Measurements from ENCODE around the gene IGSF9B.

Gene IGSF9B

DNA sequence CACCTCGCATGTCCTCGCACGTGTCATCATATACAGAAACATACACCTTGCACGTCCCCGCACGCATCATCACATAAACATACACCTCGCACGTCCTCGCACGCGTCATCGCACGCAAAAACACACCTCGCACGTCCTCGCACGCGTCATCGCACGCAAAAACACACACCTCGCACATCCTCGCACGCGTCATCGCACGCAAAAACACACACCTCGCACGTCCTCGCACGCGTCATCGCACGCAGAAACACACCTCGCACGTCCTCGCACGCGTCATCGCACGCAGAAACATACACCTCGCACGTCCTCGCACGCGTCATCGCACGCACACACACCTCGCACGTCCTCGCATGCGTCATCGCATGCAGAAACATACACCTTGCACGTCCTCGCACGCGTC is 16.7 kb downstream of the IGSF9B start:
- in situ Hi-C loops (cut with MboI; ENCODE audit: low pct_unique_long_range_greater_than_20kb, low sequenced_read_pairs, unreplicated experiment): no loop called here
- DNase-seq (ENCODE audit: low spot score): no peak
- TF ChIP-seq, protein P1, sequence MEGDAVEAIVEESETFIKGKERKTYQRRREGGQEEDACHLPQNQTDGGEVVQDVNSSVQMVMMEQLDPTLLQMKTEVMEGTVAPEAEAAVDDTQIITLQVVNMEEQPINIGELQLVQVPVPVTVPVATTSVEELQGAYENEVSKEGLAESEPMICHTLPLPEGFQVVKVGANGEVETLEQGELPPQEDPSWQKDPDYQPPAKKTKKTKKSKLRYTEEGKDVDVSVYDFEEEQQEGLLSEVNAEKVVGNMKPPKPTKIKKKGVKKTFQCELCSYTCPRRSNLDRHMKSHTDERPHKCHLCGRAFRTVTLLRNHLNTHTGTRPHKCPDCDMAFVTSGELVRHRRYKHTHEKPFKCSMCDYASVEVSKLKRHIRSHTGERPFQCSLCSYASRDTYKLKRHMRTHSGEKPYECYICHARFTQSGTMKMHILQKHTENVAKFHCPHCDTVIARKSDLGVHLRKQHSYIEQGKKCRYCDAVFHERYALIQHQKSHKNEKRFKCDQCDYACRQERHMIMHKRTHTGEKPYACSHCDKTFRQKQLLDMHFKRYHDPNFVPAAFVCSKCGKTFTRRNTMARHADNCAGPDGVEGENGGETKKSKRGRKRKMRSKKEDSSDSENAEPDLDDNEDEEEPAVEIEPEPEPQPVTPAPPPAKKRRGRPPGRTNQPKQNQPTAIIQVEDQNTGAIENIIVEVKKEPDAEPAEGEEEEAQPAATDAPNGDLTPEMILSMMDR (IDR thresholded peaks at IDR 0.05; ENCODE audit: extremely low read depth, insufficient read depth, missing control alignments): no peak

GRCh38 chr11:133939558-133939957 is 17.2 kb downstream of the IGSF9B start:
- in situ Hi-C loops (cut with MboI; ENCODE audit: low pct_unique_long_range_greater_than_20kb, low sequenced_read_pairs, unreplicated experiment): no loop called here
- TF ChIP-seq, protein P1 (IDR thresholded peaks at IDR 0.05; ENCODE audit: extremely low read depth, insufficient read depth, missing control alignments): no peak
- DNase-seq (ENCODE audit: low spot score): no peak

DNA sequence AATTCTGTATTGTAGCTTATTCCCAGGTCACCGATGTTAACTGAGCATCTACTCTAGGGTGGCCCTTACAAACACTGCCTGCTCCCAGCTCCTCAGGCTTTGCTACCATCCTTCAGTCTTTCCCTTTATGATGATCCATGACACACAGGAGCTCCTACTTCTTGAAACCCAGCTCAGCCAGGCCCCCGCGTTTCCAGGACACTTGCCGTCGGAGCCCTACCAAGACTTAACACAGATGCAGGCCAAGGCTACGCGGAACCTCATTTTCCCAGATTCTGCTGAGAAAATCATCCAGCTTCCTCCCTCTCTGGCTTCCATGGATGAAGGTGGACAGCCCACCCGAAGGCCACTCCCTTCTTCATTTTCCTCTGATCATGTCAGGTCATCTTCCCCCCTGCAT is 18.6 kb downstream of the IGSF9B start:
- TF ChIP-seq, protein P1 (IDR thresholded peaks at IDR 0.05; ENCODE audit: extremely low read depth, insufficient read depth, missing control alignments): no peak
- no peak for DNase-seq (ENCODE audit: low spot score)
- in situ Hi-C loops (cut with MboI; ENCODE audit: low pct_unique_long_range_greater_than_20kb, low sequenced_read_pairs, unreplicated experiment): no loop called here

GRCh38 chr11:133937468-133937867 is 19.3 kb downstream of the IGSF9B start:
- TF ChIP-seq, protein P1 (IDR thresholded peaks at IDR 0.05; ENCODE audit: extremely low read depth, insufficient read depth, missing control alignments): no peak
- no peak for DNase-seq (ENCODE audit: low spot score)
- in situ Hi-C loops (cut with MboI; ENCODE audit: low pct_unique_long_range_greater_than_20kb, low sequenced_read_pairs, unreplicated experiment): no loop called here

GRCh38 chr11:133937015-133937414 is 19.8 kb downstream of the IGSF9B start:
- TF ChIP-seq, protein P1 (IDR thresholded peaks at IDR 0.05; ENCODE audit: extremely low read depth, insufficient read depth, missing control alignments): no peak
- in situ Hi-C loops (cut with MboI; ENCODE audit: low pct_unique_long_range_greater_than_20kb, low sequenced_read_pairs, unreplicated experiment): no loop called here
- no peak for DNase-seq (ENCODE audit: low spot score)

GRCh38 chr11:133936592-133936991 is 20.2 kb downstream of the IGSF9B start:
- in situ Hi-C loops (cut with MboI; ENCODE audit: low pct_unique_long_range_greater_than_20kb, low sequenced_read_pairs, unreplicated experiment): no loop called here
- TF ChIP-seq, protein P1 (IDR thresholded peaks at IDR 0.05; ENCODE audit: extremely low read depth, insufficient read depth, missing control alignments): no peak
- no peak for DNase-seq (ENCODE audit: low spot score)

DNA sequence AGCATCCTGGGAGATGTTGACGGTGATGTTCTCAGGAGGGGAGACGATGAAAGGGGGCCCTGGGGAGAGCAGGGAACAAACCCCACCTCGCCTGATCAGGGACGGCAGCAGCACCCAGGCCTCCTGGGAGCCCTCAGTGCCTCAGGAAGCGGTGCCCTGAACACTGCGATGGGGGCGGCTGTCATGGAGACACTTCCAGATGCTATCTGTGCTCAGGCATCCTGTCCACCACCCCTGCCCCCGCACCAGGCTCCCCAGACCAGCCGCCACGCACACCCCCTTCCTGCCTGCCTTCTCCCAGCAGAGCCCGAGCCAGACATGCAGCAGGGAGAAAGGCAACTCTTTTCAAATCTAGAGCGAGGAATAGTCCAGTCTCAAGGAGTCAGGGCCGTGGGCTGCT is 20.6 kb downstream of the IGSF9B start:
- in situ Hi-C loops (cut with MboI; ENCODE audit: low pct_unique_long_range_greater_than_20kb, low sequenced_read_pairs, unreplicated experiment): no loop called here
- TF ChIP-seq, protein P1 (IDR thresholded peaks at IDR 0.05; ENCODE audit: extremely low read depth, insufficient read depth, missing control alignments): no peak
- DNase-seq (ENCODE audit: low spot score): no peak
